HG02798 (cell line): Measurements from ENCODE around the gene B4GALNT4.
"Not testable (repeated sequence)": the region's sequence is repeated elsewhere in the genome, so short reads cannot be mapped to it uniquely, and the experiment has no call there.

Experiments used
- ATAC-seq: cut with Tn5 transposase; IDR thresholded peaks from one replicate; pipeline ENCODE4 v1.9.1; 2021; ENCODE audit warnings: mild to moderate bottlenecking; ENCODE audit not compliant: unreplicated experiment, poor library complexity

The B4GALNT4 gene

GRCh38 chr11:405323-405953, 36.1 kb downstream of the B4GALNT4 start:
- no peak for ATAC-seq

GRCh38 chr11:405954-406795, 36.9 kb downstream of the B4GALNT4 start:
- no peak for ATAC-seq

GRCh38 chr11:406796-407650, 37.7 kb downstream of the B4GALNT4 start:
- peak; percentile 77 for ATAC-seq

GRCh38 chr11:407651-408123, 38.4 kb downstream of the B4GALNT4 start:
- ATAC-seq: no peak

GRCh38 chr11:408154-409007, 39.1 kb downstream of the B4GALNT4 start:
- ATAC-seq: no peak

- no peak for ATAC-seq
These were observed 39.8 kb downstream of the B4GALNT4 start for GRCh38 chr11:409008-409599.

GRCh38 chr11:409600-410483, 40.5 kb downstream of the B4GALNT4 start:
- ATAC-seq: no peak

- not testable (repeated sequence) for ATAC-seq
These were observed 41.4 kb downstream of the B4GALNT4 start for GRCh38 chr11:410711-411110.

- ATAC-seq: not testable (repeated sequence)
These were observed 42.2 kb downstream of the B4GALNT4 start for GRCh38 chr11:411520-411919.

- ATAC-seq: no peak
These were observed 43.4 kb downstream of the B4GALNT4 start for GRCh38 chr11:412641-413119.

GRCh38 chr11:413120-414081, 44.1 kb downstream of the B4GALNT4 start:
- ATAC-seq: no peak

- no peak for ATAC-seq
These were observed 45.1 kb downstream of the B4GALNT4 start for GRCh38 chr11:414318-414857.

GRCh38 chr11:415640-416041, 46.3 kb downstream of the B4GALNT4 start:
- ATAC-seq: no peak

GRCh38 chr11:416051-416756, 46.9 kb downstream of the B4GALNT4 start:
- no peak for ATAC-seq

- no peak for ATAC-seq
These were observed 47.7 kb downstream of the B4GALNT4 start for GRCh38 chr11:416757-417621.
